Measurements from ENCODE around the gene HIGD1A. TPM values are rescaled to one million over a fixed set of nuclear protein-coding genes. Genes with fewer than 3 reads are reported as not detected.

HIGD1A gene
- total RNA-seq, 1 donor from 2014 or later = 35.9 TPM

DNA sequence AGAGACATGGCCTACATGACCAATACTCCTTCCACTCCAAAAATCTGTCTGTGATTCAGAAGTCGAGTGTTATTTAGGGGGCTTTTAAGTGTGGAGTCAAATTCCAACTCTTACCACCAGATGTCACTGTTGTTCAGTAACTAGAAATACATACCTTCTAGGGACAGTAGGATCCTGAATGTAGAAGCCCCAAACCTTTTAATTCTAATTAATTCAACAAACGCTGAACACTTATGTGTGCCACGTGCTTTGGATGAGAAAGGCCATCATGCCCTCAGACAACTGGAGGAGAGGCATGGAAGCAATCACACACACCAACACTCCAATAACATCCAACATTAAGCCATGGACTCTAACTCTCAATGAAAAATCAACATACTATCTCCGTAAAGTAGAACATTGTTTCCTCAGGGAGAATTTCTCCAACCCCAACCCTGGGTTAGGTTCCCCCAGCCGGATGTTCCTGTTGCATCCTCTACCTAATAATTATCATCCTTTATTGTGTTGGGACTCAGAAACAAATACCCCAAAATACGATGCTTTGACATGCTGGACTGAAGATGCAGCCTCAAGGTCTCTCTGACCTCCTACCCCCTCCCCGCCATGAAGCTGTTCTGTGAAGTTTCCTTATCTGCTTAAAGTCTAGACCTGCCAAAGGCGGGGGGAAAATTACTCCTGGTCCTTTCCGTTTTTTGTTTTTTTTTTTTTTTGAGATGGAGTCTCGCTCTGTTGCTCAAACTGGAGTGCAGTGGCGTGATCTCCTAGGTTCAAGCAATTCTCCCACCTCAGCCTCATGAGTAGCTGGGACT, 23.2 kb downstream of the HIGD1A start:
- peak; percentile 79 for ATAC-seq (ENCODE audit: low read depth)
- intact Hi-C loops (cut with micrococcal nuclease) = loop anchor here (1.0 to 2.0 kb wide), 5 partner anchors 24 to 597 kb away; partner anchors contain the start of gene HIGD1A
- Mint-ChIP-seq H3K27ac (no peak overlapping the region), H3K27me3 (no peaks in the 10 kb centered on the region), H3K9me3 (no peaks in the 10 kb centered on the region), H3K36me3 (ENCODE audit: low read depth) (peaks cover 22% of the 10 kb centered on the region), H3K4me3 (no peak overlapping the region), H3K4me1 (peaks cover 2% of the 10 kb centered on the region)
- POLR2A ChIA-PET = no interaction called here
- TF ChIP-seq, protein P1, sequence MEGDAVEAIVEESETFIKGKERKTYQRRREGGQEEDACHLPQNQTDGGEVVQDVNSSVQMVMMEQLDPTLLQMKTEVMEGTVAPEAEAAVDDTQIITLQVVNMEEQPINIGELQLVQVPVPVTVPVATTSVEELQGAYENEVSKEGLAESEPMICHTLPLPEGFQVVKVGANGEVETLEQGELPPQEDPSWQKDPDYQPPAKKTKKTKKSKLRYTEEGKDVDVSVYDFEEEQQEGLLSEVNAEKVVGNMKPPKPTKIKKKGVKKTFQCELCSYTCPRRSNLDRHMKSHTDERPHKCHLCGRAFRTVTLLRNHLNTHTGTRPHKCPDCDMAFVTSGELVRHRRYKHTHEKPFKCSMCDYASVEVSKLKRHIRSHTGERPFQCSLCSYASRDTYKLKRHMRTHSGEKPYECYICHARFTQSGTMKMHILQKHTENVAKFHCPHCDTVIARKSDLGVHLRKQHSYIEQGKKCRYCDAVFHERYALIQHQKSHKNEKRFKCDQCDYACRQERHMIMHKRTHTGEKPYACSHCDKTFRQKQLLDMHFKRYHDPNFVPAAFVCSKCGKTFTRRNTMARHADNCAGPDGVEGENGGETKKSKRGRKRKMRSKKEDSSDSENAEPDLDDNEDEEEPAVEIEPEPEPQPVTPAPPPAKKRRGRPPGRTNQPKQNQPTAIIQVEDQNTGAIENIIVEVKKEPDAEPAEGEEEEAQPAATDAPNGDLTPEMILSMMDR (IDR thresholded peaks at IDR 0.05) = peak; percentile 63
- CTCF ChIA-PET = interaction anchor here (1.6 to 3.0 kb wide), 5 partner anchors 19 to 101 kb away, joined by 4 to 31 read pairs (median 14); no protein-coding TSS in a partner anchor
- no peak for DNase-seq

DNA sequence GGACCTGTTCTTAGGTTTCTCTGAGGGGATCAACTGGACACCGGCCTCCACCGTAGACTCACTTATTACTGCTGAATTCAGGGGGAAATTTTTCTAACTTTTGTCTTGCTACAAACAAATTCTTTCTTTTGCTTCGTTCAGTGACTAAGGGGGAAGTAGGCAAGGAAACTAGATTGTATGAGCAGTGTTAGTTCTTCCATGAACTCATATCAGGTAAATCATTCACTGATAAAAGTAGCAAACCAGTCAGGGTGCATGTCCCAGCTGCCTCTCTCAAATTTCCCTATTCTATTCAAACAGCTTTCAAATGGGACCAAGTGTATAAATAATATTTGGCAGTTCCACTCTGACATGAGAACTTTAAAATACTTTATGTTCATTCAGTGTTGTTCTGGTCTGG, 23.9 kb downstream of the HIGD1A start:
- DNase-seq (no peak), ATAC-seq (ENCODE audit: low read depth) (no peak)
- no peak overlapping the region for H3K27ac Mint-ChIP-seq
- peaks cover 2% of the 10 kb centered on the region for H3K4me1 Mint-ChIP-seq
- H3K27me3 Mint-ChIP-seq = no peaks in the 10 kb centered on the region
- POLR2A ChIA-PET = no interaction called here
- CTCF ChIA-PET = interaction anchor here (1.3 to 3.0 kb wide), 9 partner anchors 20 to 102 kb away, joined by 4 to 31 read pairs (median 6); no protein-coding TSS in a partner anchor
- H3K36me3 Mint-ChIP-seq (ENCODE audit: low read depth) = peaks cover 16% of the 10 kb centered on the region
- no peak overlapping the region for H3K4me3 Mint-ChIP-seq
- no peaks in the 10 kb centered on the region for H3K9me3 Mint-ChIP-seq
- TF ChIP-seq, protein P1 (IDR thresholded peaks at IDR 0.05) = no peak
- intact Hi-C loops (cut with micrococcal nuclease) = loop anchor here (2.0 kb wide), 1 partner anchor 24 kb away; the partner anchor contains the start of gene HIGD1A

DNA sequence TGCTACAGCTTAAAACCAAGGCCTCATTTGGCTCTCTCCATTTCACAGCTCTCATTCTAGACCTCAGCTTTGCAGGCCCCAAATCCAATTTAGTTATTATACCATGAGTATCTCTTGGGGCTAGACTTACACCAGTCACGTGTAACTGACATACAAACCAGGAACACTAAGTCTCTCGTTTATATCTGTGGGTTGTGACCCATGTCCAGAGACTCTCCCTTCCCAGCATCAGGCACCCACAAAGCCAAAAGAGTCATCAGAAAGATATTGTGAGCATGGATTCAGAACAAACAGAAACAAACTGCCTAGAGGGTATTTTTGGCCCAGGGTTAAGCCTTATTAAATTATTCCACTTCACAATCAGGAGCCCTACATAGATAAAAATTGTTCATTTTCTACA, 25.6 kb downstream of the HIGD1A start:
- Mint-ChIP-seq H3K27me3 (no peaks in the 10 kb centered on the region), H3K4me1 (peaks cover 3% of the 10 kb centered on the region), H3K9me3 (no peaks in the 10 kb centered on the region), H3K27ac (no peak overlapping the region), H3K36me3 (ENCODE audit: low read depth) (peaks cover 8% of the 10 kb centered on the region), H3K4me3 (no peak overlapping the region)
- ChIA-PET CTCF (interaction anchor here (0.5 to 3.0 kb wide), 4 partner anchors 10 to 103 kb away, joined by 3 to 31 read pairs (median 9); no protein-coding TSS in a partner anchor), POLR2A (interaction anchor here (1.0 kb wide), 1 partner anchor 102 kb away, joined by 8 read pairs; no protein-coding TSS in a partner anchor)
- TF ChIP-seq, protein P1 (IDR thresholded peaks at IDR 0.05) = no peak
- DNase-seq (no peak), ATAC-seq (ENCODE audit: low read depth) (no peak)
- intact Hi-C loops (cut with micrococcal nuclease) = loop anchor here (10.0 kb wide), 1 partner anchor 916 kb away; the partner anchor contains the start of gene ABHD5

DNA sequence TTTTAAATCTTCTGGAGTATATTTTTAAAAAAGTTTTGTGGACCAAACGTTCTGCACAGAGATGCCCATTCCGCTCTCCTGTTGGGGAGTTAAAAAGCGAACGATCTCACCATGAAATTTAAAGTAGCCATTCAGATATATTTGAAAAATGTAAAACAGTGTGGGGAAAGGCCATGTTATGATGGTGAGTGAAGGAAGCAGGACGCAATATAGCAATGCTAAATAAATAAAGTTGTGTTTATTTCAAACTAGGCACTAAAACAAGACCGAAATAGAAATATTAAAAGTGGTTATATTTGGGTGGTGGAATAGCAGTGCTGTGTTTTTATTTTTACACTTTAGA, 30.9 kb downstream of the HIGD1A start:
- ChIA-PET POLR2A (no interaction called here), CTCF (no interaction called here)
- H3K27ac Mint-ChIP-seq = peak overlapping the region; percentile 89
- intact Hi-C loops (cut with micrococcal nuclease) = loop anchor here (1.0 to 10.0 kb wide), 9 partner anchors 29 to 921 kb away; partner anchors contain the start of genes ABHD5, HIGD1A, NKTR and SNRK
- H3K27me3 Mint-ChIP-seq = no peaks in the 10 kb centered on the region
- ATAC-seq (ENCODE audit: low read depth) (peak; percentile 4), DNase-seq (no peak)
- peaks cover 2% of the 10 kb centered on the region for H3K9me3 Mint-ChIP-seq
- peaks cover 4% of the 10 kb centered on the region for H3K36me3 Mint-ChIP-seq (ENCODE audit: low read depth)
- H3K4me1 Mint-ChIP-seq = peaks cover 13% of the 10 kb centered on the region
- TF ChIP-seq, protein P1 (IDR thresholded peaks at IDR 0.05) = no peak
- H3K4me3 Mint-ChIP-seq = peak overlapping the region; percentile 90
